ENCODE measurements around the gene GPAT3.

GRCh38 chr4:83574247-83574646 is 38.3 kb downstream of the GPAT3 start:
- no peak for TF ChIP-seq POLR2A (IDR thresholded peaks at IDR 0.05)
- no peak for TF ChIP-seq CTCF (IDR thresholded peaks at IDR 0.05)

Measured in heart left ventricle (tissue), 13 donors.